Spleen (tissue), 11 donors: ENCODE measurements around the gene LMOD1. TPM values are rescaled to one million over a fixed set of nuclear protein-coding genes. Genes with fewer than 3 reads are reported as not detected.

Source experiments
- DNase-seq: peaks from one replicate; pipeline ENCODE4 v3.0.0-alpha.2; 2020
- H3K27ac ChIP-seq, 8 donors: fragments of 200-600 bp; sonication (generic) in 7 of 8; 1 replicate in 4 of 8; 2 replicates in 4 of 8; pipeline versions ENCODE4 v1.5.0 to v1.8.0; 2016 to 2021; ENCODE audit warnings: inconsistent platforms in 4 of 8, mild to moderate bottlenecking in 4 of 8, moderate library complexity in 1 of 8
- H3K27me3 ChIP-seq, 7 donors: fragments of 200-600 bp; sonication (generic) in 6 of 7; replicated peaks in 1 of 7; 1 replicate in 4 of 7; 2 replicates in 3 of 7; pipeline versions ENCODE4 v1.5.0 to v1.8.0; 2016 to 2021; ENCODE audit warnings: inconsistent platforms in 3 of 7, mild to moderate bottlenecking in 1 of 7
- H3K36me3 ChIP-seq, 6 donors: fragments of 200-600 bp; sonication (generic) in 5 of 6; 1 replicate in 4 of 6; 2 replicates in 2 of 6; pipeline versions ENCODE4 v1.5.0 to v1.8.0; 2016 to 2021; ENCODE audit warnings: inconsistent platforms in 2 of 6
- H3K4me1 ChIP-seq, 6 donors: fragments of 200-600 bp; sonication (generic) in 5 of 6; 1 replicate in 3 of 6; 2 replicates in 3 of 6; pipeline versions ENCODE4 v1.5.0 to v1.8.0; 2016 to 2021; ENCODE audit warnings: inconsistent platforms in 3 of 6
- H3K4me3 ChIP-seq, 8 donors: fragments of 200-600 bp; sonication (generic) in 7 of 8; 1 replicate in 4 of 8; 2 replicates in 4 of 8; pipeline versions ENCODE4 v1.5.0 to v1.8.0; 2016 to 2021; ENCODE audit warnings: inconsistent platforms in 4 of 8, mild to moderate bottlenecking in 4 of 8, moderate library complexity in 2 of 8
- H3K9me3 ChIP-seq, 8 donors: fragments of 200-600 bp; sonication (generic) in 7 of 8; 1 replicate in 4 of 8; 2 replicates in 4 of 8; pipeline versions ENCODE4 v1.5.0 to v1.8.0; 2016 to 2021; ENCODE audit warnings: inconsistent platforms in 4 of 8
- POLR2A ChIP-seq, 3 donors: fragments of 450-650 bp; IDR thresholded peaks; one replicate each; pipeline ENCODE4 v1.5.1; 2017; ENCODE audit warnings: antibody characterized with exemption in 3 of 3, mild to moderate bottlenecking in 1 of 3
- POLR2AphosphoS5 ChIP-seq, 3 donors: sonication (generic); formaldehyde crosslinking; IDR thresholded peaks; one replicate each; pipeline ENCODE4 v1.5.1; 2017; ENCODE audit warnings: antibody characterized with exemption in 3 of 3
- WGBS, 5 donors: extraction: QIAGEN DNeasy Blood & Tissue Kit in 3 of 5; methylation state at CpG; one replicate each; pipeline versions ENCODE4 v1.1.5 to v1.1.7; 2013 to 2018; 5-methylcytosine and 5-hydroxymethylcytosine counted together
- intact Hi-C: fragments of 100-400 bp; cut with DNase I; formaldehyde crosslinking; loops from one replicate; pipeline ENCODE4 v1.15.0; 2023; ENCODE audit warnings: low total_unique reads
- polyA plus RNA-seq, 3 donors: library from polyadenylated mRNA; stranded (reverse); fragments of 200-250 nt; gene quantifications; one replicate each; pipeline ENCODE4 v1.2.1, GENCODE V29; 2013
- total RNA-seq, 7 donors: library from RNA; depleted of rRNA in 3 of 7; stranded (reverse); fragments of >200 nt in 3 of 7; fragmentation: NEBNext Ultra II Directional in 4 of 7; extraction: Animal tissue kit (Norgen Biotek cat#: 25700) in 4 of 7; gene quantifications; one replicate each; pipeline versions ENCODE4 v1.1.0 to v1.2.1, GENCODE V29; 2016 to 2021
- TF ChIP-seq, protein P1 (sequence below), 11 experiments: fragments of 200-600 bp in 7 of 11; fragments of 450-650 bp in 4 of 11; sonication (generic) in 4 of 11; IDR thresholded peaks in 8 of 11; conservative IDR thresholded peaks in 3 of 11; 1 replicate in 7 of 11; 2 replicates in 4 of 11; pipeline versions ENCODE4 v1.4.0 to v1.8.0; 2016 to 2021; ENCODE audit warnings: antibody characterized with exemption in 11 of 11, inconsistent platforms in 4 of 11, mild to moderate bottlenecking in 1 of 11
- donor health status: healthy with polysubstance abuse.
- donor health status: DM: no; HTN: no; CAD: no; lungs with moderate emphysema.
- donor health status: DM: no; HTN: no; CAD: no.
- donor health status: Bipolar disorder and iron deficiency.
- donor health status: healthy.
- donor health status: DM: no; HTN: no; CAD: no.
- donor health status: DM: yes; HTN: yes; CAD: no.

LMOD1 gene
- total and polyA plus RNA-seq, 10 donors, result 4.2 to 21.0 (median 11.2) TPM

DNA sequence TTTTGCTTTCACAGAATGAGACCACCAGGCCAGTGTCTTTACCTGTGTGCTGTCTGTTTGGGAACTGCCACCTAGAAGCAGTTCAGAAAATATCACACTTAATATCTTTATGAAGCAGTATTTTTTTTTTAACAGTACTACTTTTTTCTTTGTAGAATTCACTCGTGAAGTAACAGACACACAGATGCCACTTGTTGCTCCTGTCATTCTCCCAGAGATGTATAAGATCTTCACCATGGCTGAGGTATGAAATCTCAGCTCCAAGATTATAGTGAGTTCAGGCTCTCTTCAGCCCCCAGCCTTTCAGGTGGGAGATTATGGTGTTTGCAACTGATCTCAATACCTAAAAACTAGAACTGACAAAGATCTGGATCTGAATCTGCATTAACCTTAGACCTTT lies 94.4 kb downstream of the LMOD1 start:
- no peak for TF ChIP-seq POLR2A (IDR thresholded peaks at IDR 0.05)
- TF ChIP-seq POLR2AphosphoS5 (IDR thresholded peaks at IDR 0.05), result no peak
- TF ChIP-seq, protein P1, sequence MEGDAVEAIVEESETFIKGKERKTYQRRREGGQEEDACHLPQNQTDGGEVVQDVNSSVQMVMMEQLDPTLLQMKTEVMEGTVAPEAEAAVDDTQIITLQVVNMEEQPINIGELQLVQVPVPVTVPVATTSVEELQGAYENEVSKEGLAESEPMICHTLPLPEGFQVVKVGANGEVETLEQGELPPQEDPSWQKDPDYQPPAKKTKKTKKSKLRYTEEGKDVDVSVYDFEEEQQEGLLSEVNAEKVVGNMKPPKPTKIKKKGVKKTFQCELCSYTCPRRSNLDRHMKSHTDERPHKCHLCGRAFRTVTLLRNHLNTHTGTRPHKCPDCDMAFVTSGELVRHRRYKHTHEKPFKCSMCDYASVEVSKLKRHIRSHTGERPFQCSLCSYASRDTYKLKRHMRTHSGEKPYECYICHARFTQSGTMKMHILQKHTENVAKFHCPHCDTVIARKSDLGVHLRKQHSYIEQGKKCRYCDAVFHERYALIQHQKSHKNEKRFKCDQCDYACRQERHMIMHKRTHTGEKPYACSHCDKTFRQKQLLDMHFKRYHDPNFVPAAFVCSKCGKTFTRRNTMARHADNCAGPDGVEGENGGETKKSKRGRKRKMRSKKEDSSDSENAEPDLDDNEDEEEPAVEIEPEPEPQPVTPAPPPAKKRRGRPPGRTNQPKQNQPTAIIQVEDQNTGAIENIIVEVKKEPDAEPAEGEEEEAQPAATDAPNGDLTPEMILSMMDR (IDR thresholded peaks at IDR 0.05 in 8 of 11, conservative IDR thresholded peaks at IDR 0.05 in 3 of 11), result no peak
- H3K36me3 ChIP-seq, result peaks cover 0 to 100% (median 86%) of the 10 kb centered on the region in 6 donors
- intact Hi-C loops, result no loop called here

DNA sequence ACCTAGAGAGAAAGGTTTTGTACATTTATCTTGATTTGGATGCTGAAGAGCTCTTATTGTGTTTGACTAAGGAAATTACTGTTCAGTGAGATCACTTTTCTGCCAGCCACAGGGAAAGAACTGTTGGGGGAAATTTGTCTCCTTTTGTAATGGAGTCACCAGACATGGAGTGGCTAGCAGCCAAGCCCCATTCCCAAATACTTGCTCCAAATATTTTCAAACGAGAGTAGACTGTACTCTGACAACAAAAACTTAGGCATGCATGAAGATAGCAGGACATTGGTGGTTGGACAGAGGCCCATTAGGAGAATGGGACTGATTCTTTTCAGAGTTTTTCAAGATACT lies 96.3 kb downstream of the LMOD1 start:
- peaks cover 0 to 86% (median 70%) of the 10 kb centered on the region in 6 donors for H3K36me3 ChIP-seq

More for the DNA sequence above, 94.4 kb downstream of the LMOD1 start:
- H3K27ac ChIP-seq, result no peak overlapping the region
- no peak for DNase-seq
- H3K27me3 ChIP-seq, result no peaks in the 10 kb centered on the region
- H3K4me3 ChIP-seq, result no peak overlapping the region
- H3K9me3 ChIP-seq, result no peaks in the 10 kb centered on the region
- no peaks in the 10 kb centered on the region for H3K4me1 ChIP-seq
- 86 to 100% (median 90%) methylated on average over 1 of the region's 1 CpG for WGBS, 5 donors

DNA sequence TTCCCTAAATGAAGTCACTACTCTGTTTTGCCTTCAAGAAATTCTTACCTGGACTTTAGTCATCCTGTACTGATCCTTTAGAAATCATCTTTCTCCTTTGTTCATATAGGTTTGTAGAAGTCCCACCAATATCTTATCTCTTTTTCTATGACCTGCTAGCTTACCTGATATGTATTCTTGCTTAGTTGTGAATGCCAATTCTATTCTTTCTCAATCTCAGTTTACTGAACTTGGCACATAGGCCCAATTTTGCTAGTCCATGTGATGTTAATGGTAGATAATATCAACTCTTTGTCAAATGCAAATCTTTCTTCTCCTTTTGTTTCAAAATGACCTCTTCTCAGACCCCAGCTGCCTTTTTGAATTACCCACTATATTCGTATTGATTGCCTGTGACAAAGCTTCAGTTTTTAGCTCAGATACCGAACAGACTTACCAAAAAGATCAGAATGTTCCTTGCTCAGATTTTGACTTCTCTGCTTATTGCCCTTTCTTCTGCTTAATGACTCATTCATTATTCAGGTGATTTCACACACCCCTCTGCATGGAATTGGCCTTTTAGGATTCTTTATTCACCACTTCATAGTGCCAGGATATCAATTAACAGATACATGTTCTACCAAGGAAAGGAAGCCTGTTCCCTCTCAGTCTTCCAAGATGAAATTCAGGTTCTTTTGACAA lies 96.8 kb downstream of the LMOD1 start:
- Histone ChIP-seq H3K27ac (no peak overlapping the region), H3K36me3 (peaks cover 0 to 81% (median 68%) of the 10 kb centered on the region in 6 donors), H3K4me3 (no peak overlapping the region), H3K9me3 (no peaks in the 10 kb centered on the region), H3K27me3 (no peaks in the 10 kb centered on the region), H3K4me1 (peaks cover 0 to 14% (median 0%) of the 10 kb centered on the region in 6 donors)
- TF ChIP-seq POLR2AphosphoS5 (IDR thresholded peaks at IDR 0.05), result no peak
- TF ChIP-seq, protein P1 (IDR thresholded peaks at IDR 0.05 in 8 of 11, conservative IDR thresholded peaks at IDR 0.05 in 3 of 11), result no peak
- no peak for TF ChIP-seq POLR2A (IDR thresholded peaks at IDR 0.05)
- no peak for DNase-seq
- WGBS, 5 donors, result 89 to 98% (median 95%) methylated on average over 2 of the region's 2 CpGs
- intact Hi-C loops, result no loop called here

More for the DNA sequence above, 96.3 kb downstream of the LMOD1 start:
- Histone ChIP-seq H3K27ac (no peak overlapping the region), H3K27me3 (no peaks in the 10 kb centered on the region), H3K4me1 (peaks cover 0 to 14% (median 0%) of the 10 kb centered on the region in 6 donors), H3K4me3 (no peak overlapping the region), H3K9me3 (no peaks in the 10 kb centered on the region)
- TF ChIP-seq POLR2A (IDR thresholded peaks at IDR 0.05) (no peak), POLR2AphosphoS5 (IDR thresholded peaks at IDR 0.05) (no peak)
- TF ChIP-seq, protein P1 (IDR thresholded peaks at IDR 0.05 in 8 of 11, conservative IDR thresholded peaks at IDR 0.05 in 3 of 11), result no peak
- intact Hi-C loops, result no loop called here
- WGBS, 5 donors, result 44 to 71% (median 68%) methylated on average over 1 of the region's 1 CpG
- DNase-seq, result no peak

DNA sequence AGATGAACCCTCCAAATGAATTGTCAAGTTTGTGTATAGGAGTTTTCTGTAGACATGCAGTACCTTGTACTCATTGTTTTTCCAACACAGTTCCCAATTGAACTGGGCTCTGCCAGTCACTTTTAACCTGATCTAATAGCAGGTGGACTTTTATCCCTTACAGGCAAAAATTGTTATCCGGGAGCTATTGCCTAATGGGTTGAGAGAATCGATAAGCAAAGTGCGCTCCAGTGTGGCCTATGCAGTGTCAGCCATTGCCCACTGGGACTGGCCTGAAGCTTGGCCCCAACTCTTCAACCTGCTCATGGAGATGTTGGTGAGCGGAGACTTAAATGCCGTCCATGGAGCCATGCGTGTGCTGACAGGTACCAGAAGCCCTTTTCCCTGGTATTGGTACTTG lies 98.1 kb downstream of the LMOD1 start:
- 93 to 99% (median 99%) methylated on average over 6 of the region's 6 CpGs for WGBS, 5 donors
- no peak for DNase-seq
- H3K36me3 ChIP-seq, result peaks cover 0 to 69% (median 55%) of the 10 kb centered on the region in 6 donors

More for the DNA sequence above, 98.1 kb downstream of the LMOD1 start:
- Histone ChIP-seq H3K27me3 (no peaks in the 10 kb centered on the region), H3K4me3 (no peak overlapping the region), H3K9me3 (no peaks in the 10 kb centered on the region), H3K4me1 (peaks cover 0 to 14% (median 0%) of the 10 kb centered on the region in 6 donors), H3K27ac (no peak overlapping the region)
- TF ChIP-seq POLR2AphosphoS5 (IDR thresholded peaks at IDR 0.05), result no peak
- TF ChIP-seq, protein P1 (IDR thresholded peaks at IDR 0.05 in 8 of 11, conservative IDR thresholded peaks at IDR 0.05 in 3 of 11), result no peak
- no peak for TF ChIP-seq POLR2A (IDR thresholded peaks at IDR 0.05)
- intact Hi-C loops, result no loop called here
